ENCODE measurements around the gene GUCY2D.

Gene GUCY2D

GRCh38 chr17:8025176-8025911, 22.9 kb downstream of the GUCY2D start:
- Histone ChIP-seq H3K27me3 (ENCODE audit: insufficient read depth, low read length) (peaks cover 7% of the 10 kb centered on the region), H2AFZ (ENCODE audit: low read depth, low read length) (no peak overlapping the region), H3K36me3 (ENCODE audit: insufficient read depth, low read length) (no peaks in the 10 kb centered on the region), H3K9me3 (ENCODE audit: low read length) (no peaks in the 10 kb centered on the region), H3K4me3 (ENCODE audit: low read length) (no peak overlapping the region), H3K4me1 (ENCODE audit: insufficient read depth, low read length) (no peaks in the 10 kb centered on the region)

GRCh38 chr17:8029121-8029520, 26.7 kb downstream of the GUCY2D start:
- Histone ChIP-seq H3K9me3 (ENCODE audit: low read length) (no peaks in the 10 kb centered on the region), H3K27me3 (ENCODE audit: insufficient read depth, low read length) (peaks cover 5% of the 10 kb centered on the region), H3K4me3 (ENCODE audit: low read length) (no peak overlapping the region)

GRCh38 chr17:8031261-8031661, 28.8 kb downstream of the GUCY2D start:
- H3K4me1 ChIP-seq (ENCODE audit: insufficient read depth, low read length) = no peaks in the 10 kb centered on the region
- no peak overlapping the region for H3K4me3 ChIP-seq (ENCODE audit: low read length)

More at GRCh38 chr17:8029121-8029520, 26.7 kb downstream of the GUCY2D start:
- Histone ChIP-seq H3K36me3 (ENCODE audit: insufficient read depth, low read length) (no peaks in the 10 kb centered on the region), H2AFZ (ENCODE audit: low read depth, low read length) (no peak overlapping the region), H3K4me1 (ENCODE audit: insufficient read depth, low read length) (no peaks in the 10 kb centered on the region)

GRCh38 chr17:8031950-8032349, 29.5 kb downstream of the GUCY2D start:
- no peak overlapping the region for H2AFZ ChIP-seq (ENCODE audit: low read depth, low read length)
- no peaks in the 10 kb centered on the region for H3K9me3 ChIP-seq (ENCODE audit: low read length)
- H3K27me3 ChIP-seq (ENCODE audit: insufficient read depth, low read length) = peaks cover 2% of the 10 kb centered on the region
- H3K36me3 ChIP-seq (ENCODE audit: insufficient read depth, low read length) = no peaks in the 10 kb centered on the region
- no peak overlapping the region for H3K4me3 ChIP-seq (ENCODE audit: low read length)
- H3K4me1 ChIP-seq (ENCODE audit: insufficient read depth, low read length) = no peaks in the 10 kb centered on the region

More at GRCh38 chr17:8031261-8031661, 28.8 kb downstream of the GUCY2D start:
- H2AFZ ChIP-seq (ENCODE audit: low read depth, low read length) = no peak overlapping the region
- no peaks in the 10 kb centered on the region for H3K36me3 ChIP-seq (ENCODE audit: insufficient read depth, low read length)
- H3K9me3 ChIP-seq (ENCODE audit: low read length) = no peaks in the 10 kb centered on the region
- peaks cover 2% of the 10 kb centered on the region for H3K27me3 ChIP-seq (ENCODE audit: insufficient read depth, low read length)

- no peaks in the 10 kb centered on the region for H3K36me3 ChIP-seq (ENCODE audit: insufficient read depth, low read length)
- no peak overlapping the region for H2AFZ ChIP-seq (ENCODE audit: low read depth, low read length)
- H3K9me3 ChIP-seq (ENCODE audit: low read length) = no peaks in the 10 kb centered on the region
- no peak overlapping the region for H3K4me3 ChIP-seq (ENCODE audit: low read length)
- no peaks in the 10 kb centered on the region for H3K4me1 ChIP-seq (ENCODE audit: insufficient read depth, low read length)
- H3K27me3 ChIP-seq (ENCODE audit: insufficient read depth, low read length) = peaks cover 2% of the 10 kb centered on the region
Observed at GRCh38 chr17:8032442-8032841, 30.0 kb downstream of the GUCY2D start.

- Histone ChIP-seq H3K9me3 (ENCODE audit: low read length) (no peaks in the 10 kb centered on the region), H3K4me3 (ENCODE audit: low read length) (no peak within 1 kb of the TSS), H3K36me3 (ENCODE audit: insufficient read depth, low read length) (no peaks in the 10 kb centered on the region), H3K4me1 (ENCODE audit: insufficient read depth, low read length) (no peaks in the 10 kb centered on the region), H2AFZ (ENCODE audit: low read depth, low read length) (no peak within 1 kb of the TSS), H3K27me3 (ENCODE audit: insufficient read depth, low read length) (no peaks in the 10 kb centered on the region)
Observed at GRCh38 chr17:8038954-8039610, 36.7 kb downstream of the GUCY2D start, which contains the start of gene ALOX15B. Gene ALOX15B (plus strand): TSS chr17:8039059. CDS start chr17:8039156, 97 bp downstream.

- Histone ChIP-seq H3K9me3 (ENCODE audit: low read length) (no peaks in the 10 kb centered on the region), H3K4me1 (ENCODE audit: insufficient read depth, low read length) (no peaks in the 10 kb centered on the region), H3K27me3 (ENCODE audit: insufficient read depth, low read length) (peaks cover 2% of the 10 kb centered on the region), H2AFZ (ENCODE audit: low read depth, low read length) (no peak overlapping the region), H3K36me3 (ENCODE audit: insufficient read depth, low read length) (no peaks in the 10 kb centered on the region), H3K4me3 (ENCODE audit: low read length) (no peak overlapping the region)
Observed at GRCh38 chr17:8039611-8040168, 37.3 kb downstream of the GUCY2D start.

- Histone ChIP-seq H3K4me1 (ENCODE audit: insufficient read depth, low read length) (no peaks in the 10 kb centered on the region), H3K4me3 (ENCODE audit: low read length) (no peak overlapping the region), H3K9me3 (ENCODE audit: low read length) (no peaks in the 10 kb centered on the region), H3K27me3 (ENCODE audit: insufficient read depth, low read length) (peaks cover 15% of the 10 kb centered on the region), H3K36me3 (ENCODE audit: insufficient read depth, low read length) (no peaks in the 10 kb centered on the region), H2AFZ (ENCODE audit: low read depth, low read length) (no peak overlapping the region)
Observed at GRCh38 chr17:8041249-8041928, 39.0 kb downstream of the GUCY2D start.

GRCh38 chr17:8041979-8042378, 39.6 kb downstream of the GUCY2D start:
- Histone ChIP-seq H3K36me3 (ENCODE audit: insufficient read depth, low read length) (no peaks in the 10 kb centered on the region), H3K4me1 (ENCODE audit: insufficient read depth, low read length) (no peaks in the 10 kb centered on the region), H3K4me3 (ENCODE audit: low read length) (no peak overlapping the region), H3K27me3 (ENCODE audit: insufficient read depth, low read length) (peaks cover 21% of the 10 kb centered on the region), H2AFZ (ENCODE audit: low read depth, low read length) (no peak overlapping the region), H3K9me3 (ENCODE audit: low read length) (no peaks in the 10 kb centered on the region)

- Histone ChIP-seq H3K4me1 (ENCODE audit: insufficient read depth, low read length) (no peaks in the 10 kb centered on the region), H3K27me3 (ENCODE audit: insufficient read depth, low read length) (peaks cover 33% of the 10 kb centered on the region)
Observed at GRCh38 chr17:8044819-8045810, 42.7 kb downstream of the GUCY2D start.

GRCh38 chr17:8046306-8046928, 44.0 kb downstream of the GUCY2D start:
- peaks cover 35% of the 10 kb centered on the region for H3K27me3 ChIP-seq (ENCODE audit: insufficient read depth, low read length)
- no peaks in the 10 kb centered on the region for H3K4me1 ChIP-seq (ENCODE audit: insufficient read depth, low read length)
- H3K36me3 ChIP-seq (ENCODE audit: insufficient read depth, low read length) = no peaks in the 10 kb centered on the region
- no peak overlapping the region for H3K4me3 ChIP-seq (ENCODE audit: low read length)
- H3K9me3 ChIP-seq (ENCODE audit: low read length) = no peaks in the 10 kb centered on the region
- no peak overlapping the region for H2AFZ ChIP-seq (ENCODE audit: low read depth, low read length)

More at GRCh38 chr17:8044819-8045810, 42.7 kb downstream of the GUCY2D start:
- Histone ChIP-seq H3K9me3 (ENCODE audit: low read length) (no peaks in the 10 kb centered on the region), H2AFZ (ENCODE audit: low read depth, low read length) (no peak overlapping the region), H3K36me3 (ENCODE audit: insufficient read depth, low read length) (no peaks in the 10 kb centered on the region), H3K4me3 (ENCODE audit: low read length) (no peak overlapping the region)

Measured in neuron (in vitro differentiated cells).